Measurements from ENCODE around the gene PODN.

Gene PODN

GRCh38 chr1:53073868-53074311 is 11.9 kb downstream of the PODN start:
- no peak for DNase-seq (ENCODE audit: extremely low read depth in 1 of 2, low read depth in 1 of 2)

- DNase-seq (ENCODE audit: extremely low read depth in 1 of 2, low read depth in 1 of 2) = no peak
These were observed 12.5 kb downstream of the PODN start for GRCh38 chr1:53074313-53075154.

GRCh38 chr1:53075206-53075605 is 13.2 kb downstream of the PODN start:
- DNase-seq (ENCODE audit: extremely low read depth in 1 of 2, low read depth in 1 of 2) = no peak

GRCh38 chr1:53075761-53076163 is 13.7 kb downstream of the PODN start:
- no peak for DNase-seq (ENCODE audit: extremely low read depth in 1 of 2, low read depth in 1 of 2)

- DNase-seq (ENCODE audit: extremely low read depth in 1 of 2, low read depth in 1 of 2) = no peak
These were observed 14.2 kb downstream of the PODN start for GRCh38 chr1:53076165-53076564.

GRCh38 chr1:53076721-53077598 is 14.9 kb downstream of the PODN start:
- DNase-seq (ENCODE audit: extremely low read depth in 1 of 2, low read depth in 1 of 2) = no peak

- DNase-seq (ENCODE audit: extremely low read depth in 1 of 2, low read depth in 1 of 2) = no peak
These were observed 15.6 kb downstream of the PODN start for GRCh38 chr1:53077599-53077965.

- DNase-seq (ENCODE audit: extremely low read depth in 1 of 2, low read depth in 1 of 2) = no peak
These were observed 16.5 kb downstream of the PODN start for GRCh38 chr1:53078333-53079101.

- DNase-seq (ENCODE audit: extremely low read depth in 1 of 2, low read depth in 1 of 2) = no peak
These were observed 17.2 kb downstream of the PODN start for GRCh38 chr1:53079251-53079650.

- no peak for DNase-seq (ENCODE audit: extremely low read depth in 1 of 2, low read depth in 1 of 2)
These were observed 18.0 kb downstream of the PODN start for GRCh38 chr1:53080041-53080440.

- no peak for DNase-seq (ENCODE audit: extremely low read depth in 1 of 2, low read depth in 1 of 2)
These were observed 18.8 kb downstream of the PODN start for GRCh38 chr1:53080769-53081168.

- no peak for DNase-seq (ENCODE audit: extremely low read depth in 1 of 2, low read depth in 1 of 2)
These were observed 19.5 kb downstream of the PODN start for GRCh38 chr1:53081384-53082066.

GRCh38 chr1:53082826-53083455 is 20.9 kb downstream of the PODN start:
- DNase-seq (ENCODE audit: extremely low read depth in 1 of 2, low read depth in 1 of 2) = no peak

- DNase-seq (ENCODE audit: extremely low read depth in 1 of 2, low read depth in 1 of 2) = no peak
These were observed 21.9 kb downstream of the PODN start for GRCh38 chr1:53083636-53084588.

- DNase-seq (ENCODE audit: extremely low read depth in 1 of 2, low read depth in 1 of 2) = no peak
These were observed 22.6 kb downstream of the PODN start for GRCh38 chr1:53084589-53084971.

GRCh38 chr1:53085405-53085804 is 23.4 kb downstream of the PODN start:
- DNase-seq (ENCODE audit: extremely low read depth in 1 of 2, low read depth in 1 of 2) = no peak

GRCh38 chr1:53086491-53087070 is 24.6 kb downstream of the PODN start:
- no peak for DNase-seq (ENCODE audit: extremely low read depth in 1 of 2, low read depth in 1 of 2)
